ENCODE measurements around the gene SAMD11.

SAMD11 gene

DNA sequence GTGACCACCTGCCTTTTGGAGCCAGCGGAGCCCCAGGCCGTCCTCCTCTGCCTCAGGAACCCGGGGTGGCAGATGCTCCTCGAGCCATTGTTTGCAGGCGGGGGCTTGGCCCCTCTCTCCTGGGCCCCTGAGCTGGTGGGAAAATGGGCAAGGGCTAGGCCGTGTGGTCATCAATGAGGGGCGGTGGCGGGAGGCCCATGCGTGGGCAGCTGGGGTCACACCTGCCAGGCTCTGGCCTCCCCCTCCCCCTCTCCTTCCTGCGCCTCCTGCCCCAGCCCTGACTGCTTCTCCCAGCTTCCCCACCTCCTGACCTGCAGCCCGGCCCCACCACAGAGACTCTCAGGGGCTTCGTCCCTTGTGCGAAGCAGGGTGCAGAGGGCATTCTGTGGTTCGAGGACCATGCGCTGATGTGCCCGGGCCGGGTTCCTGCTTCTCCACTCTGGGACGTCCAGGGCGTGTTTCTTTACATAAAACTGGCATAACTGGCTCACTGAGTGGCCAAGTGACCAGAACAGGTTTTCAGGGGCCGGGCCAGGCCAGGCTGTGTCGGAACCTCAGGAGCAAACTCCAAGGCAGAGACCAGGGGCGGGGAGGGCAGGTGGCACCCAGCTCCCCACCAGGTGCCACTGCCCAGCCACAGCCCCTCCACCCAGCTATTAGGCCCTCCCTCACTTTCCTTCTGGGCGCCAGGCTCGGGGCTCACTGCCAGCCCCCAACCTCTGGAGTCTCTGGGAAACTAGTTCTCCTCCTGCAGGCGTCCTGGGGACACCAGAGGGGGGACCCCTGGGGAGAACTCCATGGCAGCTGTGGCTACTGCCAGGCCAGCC lies 9.3 kb downstream of the SAMD11 start:
- no peak for FAIRE-seq

DNA sequence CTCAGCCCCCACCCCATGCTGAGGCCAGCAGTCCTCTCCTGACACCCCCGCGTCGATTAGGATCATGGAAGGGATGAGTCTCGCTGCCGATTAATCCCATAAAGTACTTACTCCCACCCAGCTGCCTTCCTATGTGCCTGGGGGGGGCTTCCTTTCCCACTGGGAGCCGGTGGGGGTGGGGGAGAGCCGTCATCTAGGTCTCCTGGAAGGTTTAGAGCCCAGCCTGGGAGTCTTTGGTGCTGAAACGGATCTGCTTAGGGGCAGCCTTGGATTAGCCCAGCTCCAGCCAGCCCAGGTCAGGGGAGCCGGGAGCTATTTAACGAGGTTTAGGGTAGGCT lies 9.8 kb downstream of the SAMD11 start:
- FAIRE-seq, result no peak

- FAIRE-seq, result no peak
Observed at GRCh38 chr1:934991-935750, 11.4 kb downstream of the SAMD11 start.

GRCh38 chr1:935751-936231 lies 12.1 kb downstream of the SAMD11 start:
- FAIRE-seq, result no peak

DNA sequence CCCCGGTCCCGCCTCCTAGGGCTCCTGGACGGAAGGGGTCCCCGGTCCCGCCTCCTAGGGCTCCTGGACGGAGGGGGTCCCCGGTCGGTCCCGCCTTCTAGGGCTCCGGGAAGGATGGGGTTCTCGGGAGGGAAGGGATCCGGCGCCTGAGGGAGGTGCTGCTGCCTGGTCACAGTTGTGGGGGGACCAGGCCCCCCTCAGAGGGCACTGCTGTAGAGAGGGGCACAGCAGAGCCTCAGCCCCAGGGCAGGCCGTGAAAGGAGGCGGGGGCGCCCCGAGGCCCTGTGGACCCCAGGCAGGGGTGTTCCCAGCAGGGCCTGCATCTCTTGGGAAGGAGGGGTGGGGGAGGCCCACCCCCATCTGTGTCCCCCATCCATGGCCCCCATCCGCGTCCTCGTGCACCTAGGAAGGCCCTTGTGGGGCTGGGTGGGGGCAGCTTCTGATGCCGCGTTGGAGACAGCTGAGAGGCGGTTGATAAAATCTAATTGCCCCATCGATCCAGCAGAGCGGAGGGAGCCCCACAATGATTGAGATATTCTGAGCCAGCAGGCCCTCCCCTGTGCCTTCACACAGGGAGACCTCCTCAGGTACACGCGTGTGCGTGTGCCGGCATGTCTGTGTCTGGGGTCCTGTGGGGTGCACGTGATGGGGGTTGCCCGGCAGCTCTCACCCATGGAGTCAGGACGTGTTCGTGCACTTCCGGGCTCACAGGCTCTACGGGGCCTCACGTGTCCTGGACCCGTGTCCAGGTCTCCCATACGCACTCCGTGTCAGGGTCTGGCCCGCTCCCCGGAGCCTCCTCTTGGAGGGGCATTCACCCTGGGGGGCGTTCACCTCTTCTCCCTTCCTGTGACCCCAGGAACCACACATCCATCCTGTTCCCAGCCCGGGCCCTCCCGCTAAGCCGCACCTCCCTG lies 12.9 kb downstream of the SAMD11 start:
- no peak for FAIRE-seq

DNA sequence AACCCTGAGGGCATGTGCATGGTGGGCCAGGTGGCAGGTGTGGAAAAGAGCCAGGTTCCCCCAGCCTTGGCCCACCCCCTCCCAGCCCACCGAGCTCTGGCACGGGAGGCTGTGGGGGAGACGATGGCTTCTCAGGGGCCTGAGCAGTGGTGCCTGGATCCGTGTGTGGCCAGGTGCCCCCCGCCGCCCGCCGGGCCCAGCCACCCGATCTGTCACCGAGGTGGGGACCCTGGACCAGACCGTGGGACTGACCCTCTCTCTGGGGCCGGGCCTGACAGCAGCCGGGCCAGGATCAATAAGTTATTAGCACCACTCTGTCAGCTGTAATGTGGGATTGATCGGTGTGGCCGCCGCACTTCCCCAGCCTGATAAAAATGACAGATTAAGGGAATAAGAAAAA lies 13.8 kb downstream of the SAMD11 start:
- FAIRE-seq, result no peak

- no peak for FAIRE-seq
Observed at GRCh38 chr1:938088-938683, 14.5 kb downstream of the SAMD11 start.

GRCh38 chr1:938711-939489 lies 15.2 kb downstream of the SAMD11 start:
- FAIRE-seq, result no peak

DNA sequence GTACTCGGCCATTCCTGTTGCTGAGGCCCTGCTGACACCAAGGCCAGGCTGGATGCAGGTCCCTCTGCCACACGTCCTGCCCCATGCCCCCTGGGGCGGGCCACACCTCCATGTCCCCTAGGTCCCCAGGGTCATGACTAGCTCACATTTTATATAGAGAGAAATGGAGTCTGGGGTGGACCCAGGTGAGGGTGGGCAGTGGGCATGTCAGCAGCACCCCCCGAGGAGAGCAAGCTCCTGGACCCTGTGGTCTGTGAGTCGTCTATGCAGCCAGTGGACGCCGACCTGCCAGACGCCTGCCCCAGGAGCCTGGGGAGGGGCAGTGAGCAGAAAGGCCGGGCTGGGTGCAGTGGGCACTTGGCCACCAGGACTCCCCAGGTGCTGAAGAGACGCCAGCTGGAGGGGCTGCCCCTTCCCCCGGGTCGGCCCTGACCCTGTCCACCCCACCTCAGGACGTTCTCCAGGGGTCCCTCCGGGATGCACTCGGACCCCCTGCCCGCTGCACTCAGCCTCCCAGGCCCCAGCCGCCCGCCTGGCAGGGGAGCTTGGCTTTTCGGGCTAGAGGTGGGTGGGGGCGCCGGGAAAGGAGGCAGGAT lies 15.9 kb downstream of the SAMD11 start:
- FAIRE-seq, result no peak

GRCh38 chr1:940107-941014 lies 16.6 kb downstream of the SAMD11 start:
- FAIRE-seq, result no peak

DNA sequence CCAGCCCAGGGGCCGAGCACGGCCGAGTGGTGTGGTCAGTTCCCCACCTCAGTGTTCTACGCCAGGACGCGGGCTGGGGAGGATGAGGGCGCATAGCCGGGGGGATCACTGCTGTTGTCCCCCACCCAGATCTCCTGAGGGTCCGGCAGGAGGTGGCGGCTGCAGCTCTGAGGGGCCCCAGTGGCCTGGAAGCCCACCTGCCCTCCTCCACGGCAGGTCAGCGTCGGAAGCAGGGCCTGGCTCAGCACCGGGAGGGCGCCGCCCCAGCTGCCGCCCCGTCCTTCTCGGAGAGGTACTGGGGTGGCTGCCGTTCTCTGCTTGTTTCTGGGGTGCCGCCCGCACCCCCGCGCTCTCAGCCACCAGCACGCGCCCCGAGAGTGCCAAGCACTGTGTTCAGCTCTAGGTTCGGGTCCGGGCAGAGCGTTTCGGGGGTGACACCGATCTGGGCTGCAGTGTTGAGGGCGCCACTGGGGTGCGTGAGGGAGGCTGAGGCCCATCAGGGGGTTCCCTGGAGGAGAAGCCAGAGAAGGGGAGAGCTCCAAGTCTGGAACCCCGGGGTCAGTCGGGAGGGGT lies 17.4 kb downstream of the SAMD11 start:
- no peak for FAIRE-seq

DNA sequence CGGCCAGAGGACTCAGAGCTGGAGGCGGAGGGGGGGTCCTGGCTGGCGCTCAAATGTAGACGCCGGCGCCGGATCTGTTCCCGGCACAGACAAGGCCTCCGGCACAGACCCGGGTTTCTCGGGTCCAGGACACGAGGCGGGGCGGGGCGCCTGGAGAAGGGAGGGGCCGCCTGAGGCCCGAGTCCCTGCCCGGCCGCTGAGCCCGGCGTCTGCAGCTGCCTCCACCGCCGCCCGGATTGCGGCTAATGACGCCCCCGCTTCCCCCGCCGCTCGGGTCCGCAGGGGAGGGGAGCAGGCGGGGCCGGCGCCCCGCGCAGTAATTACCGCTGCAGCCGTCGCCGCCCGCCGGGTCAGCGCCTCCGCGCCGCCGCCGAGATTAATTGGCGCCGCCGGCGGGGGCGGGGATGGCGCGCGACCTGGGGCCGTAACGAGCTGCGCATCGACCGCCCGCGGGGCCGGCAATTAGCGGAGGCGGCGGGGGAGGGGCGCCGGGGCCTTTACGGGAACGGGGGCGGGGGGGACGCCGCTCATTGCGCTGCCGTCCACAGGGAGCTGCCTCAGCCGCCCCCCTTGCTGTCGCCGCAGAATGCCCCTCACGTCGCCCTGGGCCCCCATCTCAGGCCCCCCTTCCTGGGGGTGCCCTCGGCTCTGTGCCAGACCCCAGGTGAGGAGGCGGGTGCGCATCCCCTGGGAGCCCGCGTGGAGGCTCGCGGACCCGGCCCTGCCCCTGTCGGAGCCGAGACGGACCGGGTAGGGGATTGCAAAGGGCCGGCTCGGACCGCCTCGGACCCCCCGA lies 18.1 kb downstream of the SAMD11 start:
- no peak for FAIRE-seq

GRCh38 chr1:942411-942821 lies 18.7 kb downstream of the SAMD11 start:
- FAIRE-seq, result no peak

GRCh38 chr1:942864-943533 lies 19.3 kb downstream of the SAMD11 start:
- FAIRE-seq, result no peak

- no peak for FAIRE-seq
Observed at GRCh38 chr1:943545-944340, 20.0 kb downstream of the SAMD11 start.

DNA sequence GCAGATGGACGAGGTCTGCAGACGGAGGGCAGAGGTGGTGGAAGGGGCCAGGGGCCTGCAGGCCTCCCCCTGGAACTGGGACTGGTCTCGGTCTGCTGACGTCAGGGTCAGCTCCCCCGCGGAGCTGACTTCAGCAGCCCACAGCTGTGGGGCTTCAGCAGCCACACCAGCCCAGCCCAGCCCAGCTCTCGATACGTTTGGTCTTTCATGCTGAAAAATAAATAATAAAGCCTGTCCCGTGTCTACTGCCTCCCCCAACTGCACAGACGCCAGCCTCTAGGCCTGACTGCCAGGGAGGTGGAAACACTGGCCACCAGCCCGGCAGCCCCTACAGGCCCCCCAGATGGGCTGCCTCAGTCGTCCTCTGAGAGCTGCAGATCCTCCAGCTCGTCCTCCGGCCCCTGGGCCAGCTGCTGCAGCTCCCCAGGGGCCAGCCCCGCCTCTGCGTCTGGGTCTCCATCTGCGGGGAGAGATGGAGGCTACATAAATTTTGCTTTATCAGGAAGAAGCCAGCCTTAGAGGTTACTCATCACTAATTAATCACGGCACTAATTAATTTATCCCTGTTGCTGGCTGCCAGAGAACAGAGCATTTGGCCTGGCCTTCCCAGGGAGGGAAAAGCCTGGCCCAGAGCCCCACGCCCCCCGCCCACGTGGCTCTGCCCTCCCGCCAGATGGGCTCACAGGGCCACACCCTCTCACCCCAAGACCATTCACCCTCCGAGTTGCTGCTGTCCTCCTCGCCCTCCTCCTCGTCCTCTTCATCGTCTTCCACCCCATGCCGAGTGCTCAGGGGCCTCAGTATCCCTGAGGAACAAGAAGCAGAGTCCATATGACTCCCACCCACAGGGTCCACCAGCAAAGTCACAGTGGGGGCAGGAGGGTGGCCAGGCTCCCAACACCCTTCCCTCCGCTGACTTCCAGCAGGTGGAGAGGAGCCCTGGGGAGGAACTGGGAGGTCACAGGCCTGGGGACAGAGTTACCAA lies 20.9 kb downstream of the SAMD11 start:
- FAIRE-seq, result peak; percentile 98
